Smooth muscle cell (in vitro differentiated cells): ENCODE results near the gene ASB1. TPM values are rescaled to one million over a fixed set of nuclear protein-coding genes. Genes with fewer than 3 reads are reported as not detected.

Experiments
- DNase-seq: peaks from one replicate; lab custom pipeline; 2025; ENCODE audit not compliant: unreplicated experiment; lab: John Stamatoyannopoulos, UW
- H2AFZ ChIP-seq: fragments of 200-600 bp; sonication (generic); 2 replicates; pipeline ENCODE4 v1.6.0; 2016; ENCODE audit warnings: antibody characterized with exemption, low read depth, mild to moderate bottlenecking
- H3F3A ChIP-seq: fragments of 200-600 bp; sonication (generic); 2 replicates; pipeline ENCODE4 v1.6.0; 2017; ENCODE audit warnings: antibody characterized with exemption, low read depth
- H3K27ac ChIP-seq: fragments of 200-600 bp; sonication (generic); 2 replicates; pipeline ENCODE4 v1.5.1; 2016; ENCODE audit warnings: low read depth, mild to moderate bottlenecking
- H3K27me3 ChIP-seq: fragments of 200-600 bp; sonication (generic); 2 replicates; pipeline ENCODE4 v1.6.1; 2016; ENCODE audit warnings: low read depth, mild to moderate bottlenecking
- H3K36me3 ChIP-seq: fragments of 200-600 bp; sonication (generic); 2 replicates; pipeline ENCODE4 v1.5.1; 2016; ENCODE audit warnings: low read depth
- H3K4me1 ChIP-seq: fragments of 200-600 bp; sonication (generic); 2 replicates; pipeline ENCODE4 v1.5.1; 2016; ENCODE audit warnings: low read depth
- H3K4me2 ChIP-seq: fragments of 200-600 bp; sonication (generic); 2 replicates; pipeline ENCODE4 v1.6.0; 2016; ENCODE audit warnings: mild to moderate bottlenecking
- H3K4me3 ChIP-seq: fragments of 200-600 bp; sonication (generic); 2 replicates; pipeline ENCODE4 v1.5.1; 2016; ENCODE audit warnings: mild to moderate bottlenecking
- H3K79me2 ChIP-seq: fragments of 200-600 bp; sonication (generic); 2 replicates; pipeline ENCODE4 v1.6.0; 2016; ENCODE audit warnings: low read depth, mild to moderate bottlenecking
- H3K9ac ChIP-seq: fragments of 200-600 bp; sonication (generic); 2 replicates; pipeline ENCODE4 v1.6.0; 2016; ENCODE audit warnings: low read depth
- H3K9me3 ChIP-seq: fragments of 200-600 bp; sonication (generic); replicated peaks from 2 replicates; pipeline ENCODE4 v1.5.1; 2016; ENCODE audit warnings: low read depth
- H4K20me1 ChIP-seq: fragments of 200-600 bp; sonication (generic); 2 replicates; pipeline ENCODE4 v1.6.0; 2016; ENCODE audit warnings: low read depth
- WGBS: methylation state at CpG from one replicate; pipeline ENCODE4 v1.1.7; 2016; ENCODE audit warnings: low lambda C conversion rate; 5-methylcytosine and 5-hydroxymethylcytosine counted together
- polyA plus RNA-seq: library from polyadenylated mRNA; unstranded; fragments of >200 nt; fragmentation: Nextera tagmentation; extraction: Ambion mirVana; gene quantifications from 2 replicates; pipeline ENCODE4 v1.2.1, GENCODE V29; 2016
- total RNA-seq: library from RNA; depleted of rRNA; stranded (reverse); fragments of >200 nt; gene quantifications from 2 replicates; pipeline ENCODE4 v1.2.3, GENCODE V29; 2014
- TF ChIP-seq, protein P1 (sequence below): fragments of 200-600 bp; sonication (generic); IDR thresholded peaks from 2 replicates; pipeline ENCODE4 v1.5.1; 2017; ENCODE audit warnings: borderline replicate concordance, mild to moderate bottlenecking, antibody characterized with exemption; ENCODE audit not compliant: insufficient read depth, poor library complexity, severe bottlenecking

The ASB1 gene
- total and polyA plus RNA-seq, 2 experiments from 2014 or later: 24.8 to 27.3 TPM

- Histone ChIP-seq H3K36me3 (no peaks in the 10 kb centered on the region), H3K9ac (no peak overlapping the region), H3K27ac (no peak overlapping the region), H3K27me3 (no peaks in the 10 kb centered on the region), H3F3A (no peaks in the 10 kb centered on the region), H3K79me2 (no peaks in the 10 kb centered on the region), H3K4me3 (no peak overlapping the region), H4K20me1 (no peaks in the 10 kb centered on the region), H2AFZ (no peak overlapping the region), H3K4me2 (no peak overlapping the region), H3K4me1 (no peaks in the 10 kb centered on the region), H3K9me3 (no peaks in the 10 kb centered on the region)
- 86% methylated on average over 12 of the region's 12 CpGs for WGBS
- TF ChIP-seq, protein P1, sequence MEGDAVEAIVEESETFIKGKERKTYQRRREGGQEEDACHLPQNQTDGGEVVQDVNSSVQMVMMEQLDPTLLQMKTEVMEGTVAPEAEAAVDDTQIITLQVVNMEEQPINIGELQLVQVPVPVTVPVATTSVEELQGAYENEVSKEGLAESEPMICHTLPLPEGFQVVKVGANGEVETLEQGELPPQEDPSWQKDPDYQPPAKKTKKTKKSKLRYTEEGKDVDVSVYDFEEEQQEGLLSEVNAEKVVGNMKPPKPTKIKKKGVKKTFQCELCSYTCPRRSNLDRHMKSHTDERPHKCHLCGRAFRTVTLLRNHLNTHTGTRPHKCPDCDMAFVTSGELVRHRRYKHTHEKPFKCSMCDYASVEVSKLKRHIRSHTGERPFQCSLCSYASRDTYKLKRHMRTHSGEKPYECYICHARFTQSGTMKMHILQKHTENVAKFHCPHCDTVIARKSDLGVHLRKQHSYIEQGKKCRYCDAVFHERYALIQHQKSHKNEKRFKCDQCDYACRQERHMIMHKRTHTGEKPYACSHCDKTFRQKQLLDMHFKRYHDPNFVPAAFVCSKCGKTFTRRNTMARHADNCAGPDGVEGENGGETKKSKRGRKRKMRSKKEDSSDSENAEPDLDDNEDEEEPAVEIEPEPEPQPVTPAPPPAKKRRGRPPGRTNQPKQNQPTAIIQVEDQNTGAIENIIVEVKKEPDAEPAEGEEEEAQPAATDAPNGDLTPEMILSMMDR: no peak
- no peak for DNase-seq
These were observed 31.9 kb downstream of the ASB1 start for GRCh38 chr2:238458651-238459050.

GRCh38 chr2:238459081-238459629 lies 32.4 kb downstream of the ASB1 start:
- no peak overlapping the region for H3K4me2 ChIP-seq
- H3K27ac ChIP-seq: no peak overlapping the region

DNA sequence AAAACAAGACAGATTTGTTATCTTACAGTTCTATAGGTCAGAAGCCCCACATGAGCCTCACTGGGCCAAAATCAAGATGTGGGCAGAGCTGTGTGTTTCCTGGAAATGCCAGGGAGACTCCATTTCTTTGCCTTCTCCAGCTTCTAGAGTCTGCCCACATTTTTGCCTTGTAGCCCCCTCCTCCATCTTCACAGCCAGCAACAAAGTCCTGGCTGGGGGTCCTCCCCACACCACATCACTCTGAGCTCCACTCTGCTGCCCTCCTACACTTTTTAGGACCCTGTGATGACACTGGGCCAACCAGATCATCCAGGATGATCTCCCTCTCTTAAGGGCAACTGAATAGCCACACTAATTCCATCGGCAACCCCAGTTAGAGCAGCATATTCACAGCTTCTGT lies 34.3 kb downstream of the ASB1 start:
- H3F3A ChIP-seq: no peaks in the 10 kb centered on the region
- no peak for DNase-seq
- 96% methylated on average over 1 of the region's 1 CpG for WGBS

More at GRCh38 chr2:238459081-238459629, 32.4 kb downstream of the ASB1 start:
- 89% methylated on average over 8 of the region's 8 CpGs for WGBS
- Histone ChIP-seq H3K4me1 (no peaks in the 10 kb centered on the region), H3K36me3 (no peaks in the 10 kb centered on the region), H2AFZ (no peak overlapping the region), H3F3A (no peaks in the 10 kb centered on the region), H4K20me1 (no peaks in the 10 kb centered on the region), H3K79me2 (no peaks in the 10 kb centered on the region), H3K4me3 (no peak overlapping the region), H3K27me3 (no peaks in the 10 kb centered on the region), H3K9ac (no peak overlapping the region), H3K9me3 (no peaks in the 10 kb centered on the region)
- TF ChIP-seq, protein P1: no peak
- DNase-seq: no peak

GRCh38 chr2:238461491-238461890 lies 34.8 kb downstream of the ASB1 start:
- 94% methylated on average over 6 of the region's 6 CpGs for WGBS
- H3K4me1 ChIP-seq: no peaks in the 10 kb centered on the region
- no peaks in the 10 kb centered on the region for H4K20me1 ChIP-seq
- H3K27me3 ChIP-seq: no peaks in the 10 kb centered on the region
- no peaks in the 10 kb centered on the region for H3K36me3 ChIP-seq
- DNase-seq: no peak
- no peaks in the 10 kb centered on the region for H3K79me2 ChIP-seq
- TF ChIP-seq, protein P1: no peak
- no peak overlapping the region for H3K4me3 ChIP-seq
- H3K27ac ChIP-seq: no peak overlapping the region
- no peak overlapping the region for H3K9ac ChIP-seq
- H3F3A ChIP-seq: no peaks in the 10 kb centered on the region
- H2AFZ ChIP-seq: no peak overlapping the region
- H3K4me2 ChIP-seq: no peak overlapping the region
- H3K9me3 ChIP-seq: no peaks in the 10 kb centered on the region

More for the DNA sequence above, 34.3 kb downstream of the ASB1 start:
- no peak overlapping the region for H3K4me2 ChIP-seq
- no peaks in the 10 kb centered on the region for H3K9me3 ChIP-seq
- H3K79me2 ChIP-seq: no peaks in the 10 kb centered on the region
- TF ChIP-seq, protein P1: no peak
- H3K27ac ChIP-seq: no peak overlapping the region
- H3K9ac ChIP-seq: no peak overlapping the region
- no peak overlapping the region for H2AFZ ChIP-seq
- H3K4me1 ChIP-seq: no peaks in the 10 kb centered on the region
- H4K20me1 ChIP-seq: no peaks in the 10 kb centered on the region
- no peak overlapping the region for H3K4me3 ChIP-seq
- H3K27me3 ChIP-seq: no peaks in the 10 kb centered on the region
- no peaks in the 10 kb centered on the region for H3K36me3 ChIP-seq
